ENCODE results near the gene ETS1.

DNA sequence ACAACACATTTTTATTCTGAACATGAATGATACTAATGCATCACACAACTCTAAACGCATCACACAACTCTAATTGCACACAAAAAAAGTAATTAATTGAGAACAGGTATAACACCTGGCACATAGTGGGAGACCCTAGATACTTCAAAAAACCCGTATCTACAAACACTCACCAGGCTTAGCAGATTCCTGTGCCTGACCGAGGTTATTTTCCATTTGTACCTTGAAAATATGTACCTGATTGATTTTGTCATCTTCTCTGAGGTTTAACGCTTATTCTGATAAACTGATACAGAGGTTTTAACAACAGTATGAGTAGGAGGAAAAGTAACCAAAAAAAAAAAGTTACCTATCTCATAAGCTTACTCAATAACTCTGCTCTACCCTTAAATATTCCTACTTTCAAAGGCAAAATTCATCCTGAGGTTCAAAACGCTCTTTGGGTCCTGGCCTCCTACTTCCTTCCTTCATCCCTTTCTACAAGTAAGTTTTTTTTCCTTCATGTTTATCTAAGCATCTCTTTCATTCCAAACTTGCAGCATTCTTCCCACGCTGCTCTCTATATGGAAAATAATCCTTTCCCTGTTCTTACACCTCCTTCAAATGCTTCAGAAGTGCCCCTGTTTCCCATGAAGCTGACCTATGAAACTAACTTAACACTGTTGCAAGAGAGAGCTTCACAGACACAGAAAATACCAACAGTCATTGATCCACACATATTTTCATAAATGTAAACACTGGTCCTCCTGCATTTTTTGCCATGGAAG is 73.3 kb downstream of the ETS1 start:
- TF ChIP-seq, protein P1, sequence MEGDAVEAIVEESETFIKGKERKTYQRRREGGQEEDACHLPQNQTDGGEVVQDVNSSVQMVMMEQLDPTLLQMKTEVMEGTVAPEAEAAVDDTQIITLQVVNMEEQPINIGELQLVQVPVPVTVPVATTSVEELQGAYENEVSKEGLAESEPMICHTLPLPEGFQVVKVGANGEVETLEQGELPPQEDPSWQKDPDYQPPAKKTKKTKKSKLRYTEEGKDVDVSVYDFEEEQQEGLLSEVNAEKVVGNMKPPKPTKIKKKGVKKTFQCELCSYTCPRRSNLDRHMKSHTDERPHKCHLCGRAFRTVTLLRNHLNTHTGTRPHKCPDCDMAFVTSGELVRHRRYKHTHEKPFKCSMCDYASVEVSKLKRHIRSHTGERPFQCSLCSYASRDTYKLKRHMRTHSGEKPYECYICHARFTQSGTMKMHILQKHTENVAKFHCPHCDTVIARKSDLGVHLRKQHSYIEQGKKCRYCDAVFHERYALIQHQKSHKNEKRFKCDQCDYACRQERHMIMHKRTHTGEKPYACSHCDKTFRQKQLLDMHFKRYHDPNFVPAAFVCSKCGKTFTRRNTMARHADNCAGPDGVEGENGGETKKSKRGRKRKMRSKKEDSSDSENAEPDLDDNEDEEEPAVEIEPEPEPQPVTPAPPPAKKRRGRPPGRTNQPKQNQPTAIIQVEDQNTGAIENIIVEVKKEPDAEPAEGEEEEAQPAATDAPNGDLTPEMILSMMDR (IDR thresholded peaks at IDR 0.05), result no peak
- no peak for TF ChIP-seq POLR2A (IDR thresholded peaks at IDR 0.05)
